Bronchial epithelial cell (primary cell): ENCODE measurements around the gene ST6GALNAC1. TPM values are rescaled to one million over a fixed set of nuclear protein-coding genes. Genes with fewer than 3 reads are reported as not detected.

Source experiments
- DNase-seq: peaks from one replicate; pipeline ENCODE4 v3.0.0-alpha.2; 2010; ENCODE audit warnings: low read depth
- FAIRE-seq: peaks from 2 replicates; lab custom pipeline; 2011; peaks lifted over from hg19 to GRCh38; lab: Jason Lieb, UNC
- H3K27me3 ChIP-seq: 2 replicates; pipeline ENCODE4 v1.5.1; 2011; ENCODE audit warnings: low read length; ENCODE audit not compliant: control insufficient read depth, insufficient read depth
- H3K36me3 ChIP-seq: 2 replicates; pipeline ENCODE4 v1.5.1; 2011; ENCODE audit warnings: low read length; ENCODE audit not compliant: control insufficient read depth, insufficient read depth
- H3K4me3 ChIP-seq: 2 replicates; pipeline ENCODE4 v1.5.1; 2011; ENCODE audit warnings: mild to moderate bottlenecking, low read depth, low read length, control low read depth
- total RNA-seq: library from RNA; depleted of rRNA; stranded (reverse); fragments of >200 nt; gene quantifications from 2 replicates; pipeline ENCODE4 v1.2.1, GENCODE V29; 2014
- TF ChIP-seq, protein P1 (sequence below): IDR thresholded peaks from 2 replicates; pipeline ENCODE4 v1.5.1; 2011; ENCODE audit warnings: mild to moderate bottlenecking, moderate library complexity, low read length, control low read depth, inconsistent platforms; ENCODE audit not compliant: insufficient read depth, severe bottlenecking

Gene ST6GALNAC1
- total RNA-seq, 1 donor from 2014 or later = 5.0 TPM

DNA sequence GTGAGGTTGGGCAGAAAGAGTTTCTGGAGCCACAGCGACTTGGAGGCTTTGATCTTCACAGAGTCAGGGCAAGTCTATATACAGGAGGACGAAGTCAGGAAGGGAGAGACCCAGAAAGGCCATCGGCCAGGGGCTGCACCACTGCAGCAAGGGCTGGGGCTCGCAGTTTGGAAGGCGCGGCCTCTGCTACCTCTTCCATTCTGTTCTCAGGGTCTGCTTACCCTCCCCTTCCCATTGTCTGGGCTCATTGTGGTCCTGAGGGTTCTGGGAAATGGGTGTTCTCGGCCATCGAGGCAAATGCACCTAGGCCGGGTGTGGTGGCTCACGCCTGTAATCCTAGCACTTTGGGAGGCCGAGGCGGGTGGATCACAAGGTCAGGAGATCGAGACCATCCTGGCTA is 16.0 kb downstream of the ST6GALNAC1 start:
- H3K36me3 ChIP-seq = peaks cover 6% of the 10 kb centered on the region
- no peak for DNase-seq
- TF ChIP-seq, protein P1, sequence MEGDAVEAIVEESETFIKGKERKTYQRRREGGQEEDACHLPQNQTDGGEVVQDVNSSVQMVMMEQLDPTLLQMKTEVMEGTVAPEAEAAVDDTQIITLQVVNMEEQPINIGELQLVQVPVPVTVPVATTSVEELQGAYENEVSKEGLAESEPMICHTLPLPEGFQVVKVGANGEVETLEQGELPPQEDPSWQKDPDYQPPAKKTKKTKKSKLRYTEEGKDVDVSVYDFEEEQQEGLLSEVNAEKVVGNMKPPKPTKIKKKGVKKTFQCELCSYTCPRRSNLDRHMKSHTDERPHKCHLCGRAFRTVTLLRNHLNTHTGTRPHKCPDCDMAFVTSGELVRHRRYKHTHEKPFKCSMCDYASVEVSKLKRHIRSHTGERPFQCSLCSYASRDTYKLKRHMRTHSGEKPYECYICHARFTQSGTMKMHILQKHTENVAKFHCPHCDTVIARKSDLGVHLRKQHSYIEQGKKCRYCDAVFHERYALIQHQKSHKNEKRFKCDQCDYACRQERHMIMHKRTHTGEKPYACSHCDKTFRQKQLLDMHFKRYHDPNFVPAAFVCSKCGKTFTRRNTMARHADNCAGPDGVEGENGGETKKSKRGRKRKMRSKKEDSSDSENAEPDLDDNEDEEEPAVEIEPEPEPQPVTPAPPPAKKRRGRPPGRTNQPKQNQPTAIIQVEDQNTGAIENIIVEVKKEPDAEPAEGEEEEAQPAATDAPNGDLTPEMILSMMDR = no peak
- FAIRE-seq = no peak
- H3K4me3 ChIP-seq = no peak overlapping the region
- H3K27me3 ChIP-seq = no peaks in the 10 kb centered on the region

DNA sequence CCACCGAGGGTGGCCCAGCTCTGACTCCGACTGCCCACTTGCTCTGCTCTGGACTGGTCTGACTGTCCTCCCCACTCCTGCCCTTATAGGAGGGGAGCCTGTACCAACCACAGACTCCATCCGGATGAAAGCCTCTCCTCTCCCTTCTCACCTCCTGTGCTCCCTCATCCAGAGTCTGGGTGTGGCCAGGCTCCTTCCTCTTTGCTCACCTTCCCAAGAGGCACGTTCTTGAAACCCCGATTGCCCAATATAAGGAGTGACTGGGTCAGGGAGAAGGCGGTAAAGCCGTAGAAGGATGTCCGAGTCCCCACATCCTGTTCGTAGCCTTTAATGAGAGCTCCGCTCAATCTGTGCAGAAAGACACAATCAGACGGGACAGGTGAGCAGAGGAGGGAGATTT is 17.1 kb downstream of the ST6GALNAC1 start:
- no peak for FAIRE-seq
- Histone ChIP-seq H3K36me3 (peaks cover 6% of the 10 kb centered on the region), H3K4me3 (no peak overlapping the region), H3K27me3 (no peaks in the 10 kb centered on the region)
- DNase-seq = peak; percentile 53
- TF ChIP-seq, protein P1 = no peak

DNA sequence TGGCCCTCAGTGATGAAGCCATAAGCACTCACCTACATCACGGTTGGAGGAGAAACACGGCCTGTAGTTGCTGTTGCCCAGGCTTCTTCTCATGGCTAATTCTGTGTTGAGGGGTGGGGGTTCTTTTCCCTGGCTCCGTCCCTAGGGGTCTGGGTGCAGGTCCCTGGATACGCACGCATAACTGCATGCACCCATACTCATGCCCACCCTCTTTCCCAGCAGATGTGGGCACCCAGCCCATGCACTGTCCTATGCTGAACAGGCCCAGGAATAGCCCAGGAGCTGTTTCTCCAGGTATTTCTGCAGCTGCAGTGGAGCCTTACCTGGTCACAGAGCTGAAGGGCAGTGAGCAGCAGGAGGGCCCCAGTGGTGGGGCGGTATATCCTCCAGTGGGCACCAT is 18.1 kb downstream of the ST6GALNAC1 start:
- TF ChIP-seq, protein P1 = no peak
- no peak for FAIRE-seq

DNA sequence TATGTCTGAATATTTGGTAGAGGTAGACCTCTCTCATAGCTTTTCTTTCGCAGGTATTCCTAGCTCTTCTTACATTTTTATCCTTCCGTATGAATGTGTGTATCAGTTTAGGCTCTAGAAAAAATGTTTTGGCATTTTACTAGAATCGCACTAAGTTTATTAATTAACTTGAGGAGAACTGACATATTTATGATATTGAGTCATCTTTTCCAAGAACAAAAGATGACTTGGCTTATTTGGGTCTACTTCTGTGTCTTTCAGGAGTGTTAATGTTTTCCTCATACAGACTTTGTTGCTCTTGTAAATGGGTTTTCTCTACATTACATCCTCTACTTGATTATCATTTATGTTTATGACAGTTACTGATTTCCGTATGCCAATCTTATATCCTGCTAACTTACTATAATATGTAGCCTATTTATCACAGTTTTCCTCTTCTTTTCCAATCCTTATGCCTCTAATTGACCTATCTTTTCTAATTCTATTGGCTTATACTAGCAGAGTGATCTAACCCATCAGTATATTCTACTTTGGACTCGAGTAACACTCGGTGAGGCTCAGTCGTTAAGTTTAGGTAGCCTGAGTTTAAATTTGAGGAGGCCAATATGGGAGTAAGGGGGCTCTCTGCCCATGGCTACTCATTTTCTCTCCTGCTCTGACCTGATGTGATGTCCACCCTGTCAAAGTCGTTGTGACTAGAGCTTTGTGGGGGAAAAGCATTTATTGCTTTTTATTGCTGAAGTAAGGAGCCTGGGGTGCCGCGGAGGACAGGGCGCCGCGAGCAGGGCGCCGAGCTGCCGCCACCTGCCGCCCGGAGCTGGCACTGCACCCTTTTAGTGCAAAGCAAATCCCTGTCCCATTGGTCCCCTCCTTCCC is 20.0 kb downstream of the ST6GALNAC1 start:
- DNase-seq (peak; percentile 50), FAIRE-seq (no peak)
- Histone ChIP-seq H3K4me3 (no peak overlapping the region), H3K27me3 (no peaks in the 10 kb centered on the region), H3K36me3 (peaks cover 3% of the 10 kb centered on the region)
- TF ChIP-seq, protein P1 = peak; percentile 97

More for the DNA sequence above, 18.1 kb downstream of the ST6GALNAC1 start:
- Histone ChIP-seq H3K27me3 (no peaks in the 10 kb centered on the region), H3K4me3 (no peak overlapping the region), H3K36me3 (peaks cover 6% of the 10 kb centered on the region)
- no peak for DNase-seq

DNA sequence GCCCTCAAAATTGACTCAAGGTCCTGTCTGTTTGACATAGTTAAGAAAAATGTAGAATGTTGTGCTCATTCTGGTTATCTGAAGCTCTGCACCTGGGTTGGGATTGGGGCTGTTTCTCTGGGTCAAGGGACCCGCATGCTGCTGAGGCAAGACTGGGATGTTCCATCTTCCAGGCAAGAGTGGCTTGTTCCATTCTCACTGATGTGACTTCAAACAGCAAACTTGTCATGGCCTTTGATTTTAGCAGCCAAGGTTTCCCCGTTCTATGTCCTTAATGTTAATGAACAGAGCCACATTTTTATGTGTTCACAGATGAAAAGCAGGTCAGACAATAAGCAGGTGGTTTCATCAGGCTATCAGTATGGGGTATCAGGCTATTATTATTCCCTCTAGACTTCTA is 25.7 kb downstream of the ST6GALNAC1 start:
- Histone ChIP-seq H3K4me3 (no peak overlapping the region), H3K27me3 (no peaks in the 10 kb centered on the region), H3K36me3 (no peaks in the 10 kb centered on the region)
- no peak for DNase-seq
- no peak for FAIRE-seq
- TF ChIP-seq, protein P1 = no peak
